Measurements from ENCODE around the gene KIF11. TPM values are rescaled to one million over a fixed set of nuclear protein-coding genes. Genes with fewer than 3 reads are reported as not detected.

Gene KIF11
- total and polyA plus RNA-seq, 9 of the 15 experiments (the other 6 are each of a cell fraction or from before 2014, with no cell fraction given) = 11.3 to 54.4 (median 29.2) TPM

GRCh38 chr10:92592761-92593618 lies at the start of gene KIF11 (continued):
- no peak for TF ChIP-seq CHD7 (IDR thresholded peaks at IDR 0.05; ENCODE audit: low read depth, low read length)
- TF ChIP-seq, protein P1, sequence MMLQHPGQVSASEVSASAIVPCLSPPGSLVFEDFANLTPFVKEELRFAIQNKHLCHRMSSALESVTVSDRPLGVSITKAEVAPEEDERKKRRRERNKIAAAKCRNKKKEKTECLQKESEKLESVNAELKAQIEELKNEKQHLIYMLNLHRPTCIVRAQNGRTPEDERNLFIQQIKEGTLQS (IDR thresholded peaks at IDR 0.05) = no peak
- TF ChIP-seq, protein P1 (CRISPR knock-in tag; conservative IDR thresholded peaks at IDR 0.05) = 0 out of 2 replicates have a peak, but pooled peaks have one; percentile 58
- TF ChIP-seq TAF1 (IDR thresholded peaks at IDR 0.05; ENCODE audit: control insufficient read depth, extremely low read depth, insufficient read depth, low read length, severe bottlenecking) = peak; percentile 82
- TF ChIP-seq YY1 (IDR thresholded peaks at IDR 0.05; ENCODE audit: borderline replicate concordance in 1 of 3, control insufficient read depth in 1 of 3, extremely low read depth in 1 of 3, insufficient read depth in 3 of 3, insufficient read length in 1 of 3, insufficient replicate concordance in 2 of 3, low read depth in 1 of 3, low read length in 2 of 3) = peak in 2 of 3 experiments; percentile 56 to 77
- peak; percentile 30 for TF ChIP-seq SP2 (IDR thresholded peaks at IDR 0.05; ENCODE audit: extremely low read depth, low read depth, low read length, poor library complexity, severe bottlenecking)
- TF ChIP-seq SMAD1 (IDR thresholded peaks at IDR 0.05; ENCODE audit: low read depth, low read length, partially characterized antibody) = peak; percentile 70
- TF ChIP-seq ZNF668 (CRISPR knock-in tag; IDR thresholded peaks at IDR 0.05) = no peak
- TF ChIP-seq, protein P2, sequence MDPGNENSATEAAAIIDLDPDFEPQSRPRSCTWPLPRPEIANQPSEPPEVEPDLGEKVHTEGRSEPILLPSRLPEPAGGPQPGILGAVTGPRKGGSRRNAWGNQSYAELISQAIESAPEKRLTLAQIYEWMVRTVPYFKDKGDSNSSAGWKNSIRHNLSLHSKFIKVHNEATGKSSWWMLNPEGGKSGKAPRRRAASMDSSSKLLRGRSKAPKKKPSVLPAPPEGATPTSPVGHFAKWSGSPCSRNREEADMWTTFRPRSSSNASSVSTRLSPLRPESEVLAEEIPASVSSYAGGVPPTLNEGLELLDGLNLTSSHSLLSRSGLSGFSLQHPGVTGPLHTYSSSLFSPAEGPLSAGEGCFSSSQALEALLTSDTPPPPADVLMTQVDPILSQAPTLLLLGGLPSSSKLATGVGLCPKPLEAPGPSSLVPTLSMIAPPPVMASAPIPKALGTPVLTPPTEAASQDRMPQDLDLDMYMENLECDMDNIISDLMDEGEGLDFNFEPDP (CRISPR knock-in tag; IDR thresholded peaks at IDR 0.05) = no peak

Measured in K562 (cell line).